Brain microvascular endothelial cell (primary cell): ENCODE data around the gene SMIM21.
A peak's percentile ranks its signal among the peaks of the same experiment; 100 is the strongest.

Experiments
- DNase-seq: peaks from one replicate; pipeline ENCODE4 v3.0.0-alpha.2; 2020
- H3K27ac ChIP-seq: fragments of 250-450 bp; sonication (Bioruptor Pico); 2 replicates; pipeline ENCODE4 v1.5.1; 2020; ENCODE audit warnings: mild to moderate bottlenecking, moderate library complexity
- H3K27me3 ChIP-seq: fragments of 250-450 bp; sonication (Bioruptor Pico); replicated peaks from 2 replicates; pipeline ENCODE4 v1.5.1; 2020; ENCODE audit warnings: mild to moderate bottlenecking
- H3K36me3 ChIP-seq: fragments of 250-450 bp; sonication (Bioruptor Pico); replicated peaks from 2 replicates; pipeline ENCODE4 v1.5.1; 2020; ENCODE audit warnings: mild to moderate bottlenecking
- H3K4me3 ChIP-seq: 2 replicates; pipeline ENCODE4 v1.5.1; 2011; ENCODE audit warnings: low read depth, mild to moderate bottlenecking, control low read depth, low read length, moderate library complexity
- CTCF ChIP-seq: IDR thresholded peaks from 2 replicates; pipeline ENCODE4 v1.5.1; 2011; ENCODE audit warnings: low read depth, mild to moderate bottlenecking, moderate library complexity, low read length, control low read depth, inconsistent platforms; ENCODE audit errors: missing control alignments
- in situ Hi-C: cut with HindIII; loops from 2 replicates; pipeline ENCODE4 v1.10.0; 2017; ENCODE audit warnings: low sequenced_read_pairs, low pct_ligation_motif_present

Gene SMIM21

GRCh38 chr18:75455249-75456198 lies 28.0 kb upstream of the SMIM21 start:
- no peaks in the 10 kb centered on the region for H3K36me3 ChIP-seq
- no peak for DNase-seq
- H3K27ac ChIP-seq, result no peak overlapping the region
- H3K27me3 ChIP-seq, result no peaks in the 10 kb centered on the region
- peak overlapping the region; percentile 54 for H3K4me3 ChIP-seq
- in situ Hi-C loops, result no loop called here
- no peak for TF ChIP-seq CTCF

GRCh38 chr18:75454022-75454795 lies 26.7 kb upstream of the SMIM21 start:
- no peak overlapping the region for H3K4me3 ChIP-seq
- H3K27me3 ChIP-seq, result no peaks in the 10 kb centered on the region
- H3K36me3 ChIP-seq, result no peaks in the 10 kb centered on the region
- DNase-seq, result no peak
- H3K27ac ChIP-seq, result no peak overlapping the region
- TF ChIP-seq CTCF, result no peak
- in situ Hi-C loops, result no loop called here

- in situ Hi-C loops, result no loop called here
Observed at GRCh38 chr18:75450906-75451305, 23.4 kb upstream of the SMIM21 start.

GRCh38 chr18:75441896-75442295 lies 14.4 kb upstream of the SMIM21 start:
- Histone ChIP-seq H3K36me3 (no peaks in the 10 kb centered on the region), H3K27ac (no peak overlapping the region), H3K4me3 (no peak overlapping the region), H3K27me3 (no peaks in the 10 kb centered on the region)
- no peak for TF ChIP-seq CTCF
- in situ Hi-C loops, result no loop called here
- DNase-seq, result no peak

More at GRCh38 chr18:75450906-75451305, 23.4 kb upstream of the SMIM21 start:
- no peak for TF ChIP-seq CTCF
- Histone ChIP-seq H3K36me3 (no peaks in the 10 kb centered on the region), H3K4me3 (no peak overlapping the region), H3K27ac (no peak overlapping the region), H3K27me3 (no peaks in the 10 kb centered on the region)
- no peak for DNase-seq

DNA sequence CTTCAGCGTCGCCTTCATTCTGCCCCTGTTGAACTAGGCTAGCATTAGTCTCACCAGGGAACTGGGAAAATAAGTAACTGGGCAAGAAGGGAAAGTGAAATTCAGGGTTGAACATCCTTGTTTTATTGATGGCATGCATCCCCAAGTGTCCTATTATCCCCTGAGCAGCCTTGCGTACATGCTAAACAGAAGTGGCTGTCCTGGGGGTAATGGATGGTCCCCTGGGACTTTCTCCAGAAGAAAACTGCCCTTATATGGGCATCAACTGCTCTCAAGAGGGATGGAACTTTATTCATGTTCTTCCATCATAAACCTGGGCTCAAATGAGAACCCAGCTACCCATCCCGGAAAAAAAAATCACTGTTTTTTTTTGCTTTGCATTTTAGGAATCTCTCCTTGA lies 11.8 kb upstream of the SMIM21 start:
- DNase-seq, result no peak
- in situ Hi-C loops, result no loop called here
- H3K27me3 ChIP-seq, result no peaks in the 10 kb centered on the region
- H3K27ac ChIP-seq, result no peak overlapping the region
- no peak for TF ChIP-seq CTCF
- H3K4me3 ChIP-seq, result no peak overlapping the region
- H3K36me3 ChIP-seq, result no peaks in the 10 kb centered on the region
